HG02763 (cell line): ENCODE data around the gene PUM1.

Experiments used
- ATAC-seq: cut with Tn5 transposase; IDR thresholded peaks from one replicate; pipeline ENCODE4 v1.9.1; 2021; ENCODE audit warnings: mild to moderate bottlenecking, moderate library complexity; ENCODE audit not compliant: unreplicated experiment

Gene PUM1

GRCh38 chr1:30930631-30931173 lies 134.8 kb downstream of the PUM1 start:
- no peak for ATAC-seq

GRCh38 chr1:30929944-30930525 lies 135.5 kb downstream of the PUM1 start:
- ATAC-seq: no peak

GRCh38 chr1:30929135-30929889 lies 136.2 kb downstream of the PUM1 start:
- ATAC-seq: no peak

GRCh38 chr1:30928789-30929134 lies 136.8 kb downstream of the PUM1 start:
- ATAC-seq: no peak

GRCh38 chr1:30928171-30928570 lies 137.3 kb downstream of the PUM1 start:
- ATAC-seq: no peak

GRCh38 chr1:30927448-30927847 lies 138.1 kb downstream of the PUM1 start:
- no peak for ATAC-seq

- no peak for ATAC-seq
Measured at GRCh38 chr1:30923597-30923996, 141.9 kb downstream of the PUM1 start.

GRCh38 chr1:30920827-30921226 lies 144.7 kb downstream of the PUM1 start:
- ATAC-seq: no peak

GRCh38 chr1:30919025-30919881 lies 146.3 kb downstream of the PUM1 start:
- ATAC-seq: no peak

GRCh38 chr1:30916296-30916695 lies 149.2 kb downstream of the PUM1 start:
- ATAC-seq: no peak

GRCh38 chr1:30915491-30916230 lies 149.9 kb downstream of the PUM1 start:
- ATAC-seq: no peak

GRCh38 chr1:30914931-30915330 lies 150.6 kb downstream of the PUM1 start:
- no peak for ATAC-seq

- no peak for ATAC-seq
Measured at GRCh38 chr1:30914587-30914922, 151.0 kb downstream of the PUM1 start.

GRCh38 chr1:30912913-30913652 lies 152.4 kb downstream of the PUM1 start:
- ATAC-seq: no peak

GRCh38 chr1:30912224-30912623 lies 153.3 kb downstream of the PUM1 start:
- ATAC-seq: no peak

- ATAC-seq: no peak
Measured at GRCh38 chr1:30911059-30911954, 154.2 kb downstream of the PUM1 start.

- ATAC-seq: no peak
Measured at GRCh38 chr1:30909365-30910068, 156.0 kb downstream of the PUM1 start.

GRCh38 chr1:30908696-30909364 lies 156.7 kb downstream of the PUM1 start, which contains the start of gene SDC3:
Gene SDC3, minus strand, starts transcription at chr1:30908758. Its CDS starts 172 bp downstream, at chr1:30908586.
- ATAC-seq: no peak
